Inflammatory macrophage treated with lipopolysaccharide for 1 hour (primary cell): Measurements from ENCODE around the gene CAMK2G.

Experiments used
- DNase-seq, 2 donors: peaks; one replicate each; pipeline ENCODE4 v3.0.0-alpha.2; 2020 to 2022

Gene CAMK2G

GRCh38 chr10:73762915-73763314 lies 111.4 kb downstream of the CAMK2G start:
- no peak for DNase-seq
